HG03378 (cell line): Measurements from ENCODE around the gene TNIK.
"Not testable (repeated sequence)": the region's sequence is repeated elsewhere in the genome, so short reads cannot be mapped to it uniquely, and the experiment has no call there.

Experiments
- ATAC-seq: cut with Tn5 transposase; IDR thresholded peaks from one replicate; pipeline ENCODE4 v1.9.1; 2021; ENCODE audit warnings: mild to moderate bottlenecking, moderate library complexity; ENCODE audit not compliant: unreplicated experiment

TNIK gene

GRCh38 chr3:171320750-171321558 lies 139.3 kb downstream of the TNIK start:
- no peak for ATAC-seq

- no peak for ATAC-seq
Measured at GRCh38 chr3:171317171-171317570, 143.0 kb downstream of the TNIK start.

DNA sequence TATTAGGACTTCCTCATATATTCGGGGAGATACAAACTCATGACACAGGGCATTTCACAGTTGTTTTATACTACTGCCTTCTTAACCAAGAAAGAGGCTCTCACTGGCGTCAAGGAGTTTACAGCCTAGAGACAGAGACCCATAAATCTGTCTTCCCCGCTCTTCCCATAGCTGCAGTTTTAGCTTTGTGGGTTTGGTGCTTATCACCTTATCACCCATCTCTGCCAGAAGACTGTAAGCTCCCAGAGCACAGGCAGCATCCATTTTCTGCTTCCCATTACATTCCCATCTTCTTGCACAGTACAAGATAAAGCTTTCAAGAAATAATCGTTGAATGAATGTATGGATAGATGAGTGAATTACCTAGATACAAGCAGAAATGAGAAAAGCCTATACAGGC lies 144.3 kb downstream of the TNIK start:
- ATAC-seq = no peak

DNA sequence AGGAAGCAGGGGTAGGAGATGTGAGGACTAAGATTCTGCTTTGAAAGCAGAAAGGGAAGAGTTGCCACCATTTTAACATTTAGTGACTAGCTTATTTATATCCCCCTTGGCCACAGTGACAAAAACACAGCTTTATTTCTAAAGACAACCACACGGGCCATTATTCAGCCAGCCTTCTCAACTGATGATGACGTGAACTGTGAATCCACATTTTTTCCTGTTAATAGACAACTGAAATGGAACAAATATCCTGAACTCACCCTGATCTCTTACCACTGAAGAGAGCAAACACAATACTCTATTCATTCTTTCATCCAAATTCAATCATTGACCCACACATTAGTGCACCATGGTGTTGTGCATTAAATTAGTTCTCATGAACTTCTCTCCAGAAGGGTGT lies 145.1 kb downstream of the TNIK start:
- no peak for ATAC-seq

- ATAC-seq = no peak
Measured at GRCh38 chr3:171314341-171314740, 145.9 kb downstream of the TNIK start.

DNA sequence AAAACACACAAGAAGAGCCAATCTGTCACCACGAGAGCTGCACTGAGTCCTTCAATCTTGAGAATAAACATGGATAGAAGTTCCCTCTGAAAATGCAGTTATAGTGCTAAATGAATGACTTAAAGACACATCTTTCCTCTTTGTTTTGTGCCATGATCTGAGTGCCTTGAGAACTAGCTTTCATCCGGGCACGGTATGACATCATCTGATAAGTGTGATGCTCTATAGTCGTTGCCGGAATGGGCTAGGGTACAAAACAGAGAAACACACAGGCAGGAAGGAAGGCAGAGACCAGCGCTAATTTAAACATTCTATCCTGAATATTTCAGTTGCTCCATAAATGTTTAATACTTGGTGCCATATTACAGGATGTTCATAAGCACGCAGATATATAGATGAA lies 146.5 kb downstream of the TNIK start:
- no peak for ATAC-seq

DNA sequence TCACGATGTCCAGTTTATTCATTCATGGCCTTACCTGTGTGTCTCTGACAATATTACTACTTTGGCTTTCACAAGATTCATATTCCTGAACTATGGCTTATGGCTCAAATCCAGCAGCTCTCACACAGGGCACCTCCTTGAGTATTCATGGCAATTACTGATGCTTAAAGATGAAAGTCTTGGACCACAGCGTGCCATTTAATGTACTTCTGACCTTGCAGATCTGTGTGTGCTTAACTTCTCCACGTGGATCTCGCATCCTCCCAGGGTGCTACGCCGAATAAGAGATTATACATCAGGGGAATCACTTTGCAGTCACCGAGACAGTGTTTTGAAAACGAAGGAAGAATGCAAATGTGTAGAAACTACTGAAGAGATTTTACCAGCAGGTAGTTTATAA lies 147.5 kb downstream of the TNIK start:
- ATAC-seq = no peak

DNA sequence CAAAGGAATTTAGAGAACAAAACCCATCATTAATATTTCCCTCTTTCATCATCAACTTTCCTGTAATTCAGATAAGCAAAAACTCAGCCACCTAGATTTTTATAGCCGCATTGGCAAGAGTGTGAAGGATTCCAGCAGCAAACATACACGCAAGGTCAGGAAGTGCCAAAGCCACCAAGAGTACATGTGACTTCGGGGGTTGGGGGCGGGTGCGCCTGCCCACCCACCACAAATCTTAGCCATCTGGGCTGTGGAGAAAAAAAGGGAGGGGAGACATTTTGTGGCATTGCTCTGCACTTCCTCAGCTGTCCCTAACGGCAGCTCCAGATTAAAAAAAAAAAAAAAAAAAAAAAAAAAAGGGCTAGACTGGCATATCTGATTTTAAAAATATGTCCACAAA lies 148.4 kb downstream of the TNIK start:
- ATAC-seq = no peak

- peak; percentile 77 for ATAC-seq
Measured at GRCh38 chr3:171309906-171310359, 150.3 kb downstream of the TNIK start.

DNA sequence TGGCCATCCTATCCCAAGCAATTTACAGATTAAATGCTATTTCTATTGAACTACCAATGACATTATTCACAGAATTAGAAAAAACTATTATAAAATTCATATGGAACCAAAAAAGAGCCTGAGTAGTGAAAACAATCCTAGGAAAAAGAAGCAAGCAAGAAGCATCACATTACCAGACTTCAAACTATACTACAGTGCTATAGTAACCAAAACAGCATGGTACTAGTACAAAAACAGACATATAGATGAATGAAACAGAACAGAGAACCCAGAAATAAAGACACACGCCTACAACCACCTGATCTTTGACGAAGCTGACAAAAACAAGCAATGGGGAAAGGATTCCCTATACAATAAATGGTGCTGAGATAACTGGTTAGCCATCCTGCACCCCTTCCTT lies 152.2 kb downstream of the TNIK start:
- no peak for ATAC-seq

DNA sequence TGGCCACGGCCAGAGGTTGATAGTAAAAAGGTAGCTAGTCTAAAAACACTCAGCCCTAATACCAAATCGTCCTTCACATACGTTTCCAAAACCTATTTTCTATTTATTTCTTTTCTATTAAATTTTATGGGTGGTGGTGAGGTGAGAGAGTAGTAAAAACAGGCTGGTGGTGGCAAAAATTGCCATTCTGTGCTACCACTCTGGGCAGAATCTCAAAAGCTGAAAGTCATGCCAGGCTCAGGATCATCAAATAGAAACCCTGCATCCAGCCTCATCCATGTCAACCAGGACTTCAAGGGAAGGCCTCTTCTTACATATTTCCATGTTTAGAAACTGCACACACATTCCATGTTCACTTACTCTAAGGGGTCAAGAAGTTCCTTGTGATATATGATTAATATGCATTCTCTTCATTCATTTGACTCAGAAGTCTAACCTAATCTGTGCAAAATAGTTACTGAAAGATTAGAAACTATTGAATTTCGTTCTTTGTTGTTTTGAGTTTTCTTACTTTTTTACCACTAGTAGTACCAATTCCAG lies 153.1 kb downstream of the TNIK start:
- no peak for ATAC-seq

DNA sequence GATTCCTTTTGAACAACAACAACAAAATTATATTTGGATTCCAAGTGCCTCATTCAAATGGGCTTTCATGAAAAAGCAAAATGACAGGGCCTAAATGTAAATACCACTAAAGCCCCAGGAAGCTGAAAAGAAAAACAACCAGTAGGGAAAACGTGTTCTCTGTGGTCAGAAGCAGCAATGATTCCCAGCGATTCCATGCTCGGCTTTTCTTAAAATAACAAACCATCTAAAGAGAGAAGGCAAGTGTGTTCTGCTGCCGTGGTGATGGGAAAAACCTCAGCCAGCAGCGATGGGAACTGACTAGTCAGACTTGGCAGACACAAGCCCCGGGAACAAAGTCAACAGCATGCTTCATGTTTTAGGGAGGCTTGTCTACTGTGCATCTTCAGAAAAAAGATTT lies 153.6 kb downstream of the TNIK start:
- no peak for ATAC-seq

DNA sequence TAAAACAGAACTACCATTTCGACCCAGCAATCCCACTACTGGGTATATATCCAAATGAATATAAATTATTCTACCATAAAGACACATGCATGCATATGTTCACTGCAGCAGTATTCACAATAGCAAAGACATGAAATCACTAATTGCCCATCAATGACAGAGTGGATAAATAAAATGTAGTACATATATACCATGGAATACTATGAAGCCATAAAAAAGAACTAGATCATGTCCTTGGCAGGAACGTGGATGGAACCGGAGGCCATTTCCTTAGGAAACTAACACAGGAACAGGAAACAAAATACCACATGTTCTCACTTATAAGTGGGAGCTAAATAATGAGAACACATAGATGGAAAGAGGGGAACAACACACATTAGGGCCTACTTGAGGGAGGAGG lies 154.4 kb downstream of the TNIK start:
- ATAC-seq = not testable (repeated sequence)

DNA sequence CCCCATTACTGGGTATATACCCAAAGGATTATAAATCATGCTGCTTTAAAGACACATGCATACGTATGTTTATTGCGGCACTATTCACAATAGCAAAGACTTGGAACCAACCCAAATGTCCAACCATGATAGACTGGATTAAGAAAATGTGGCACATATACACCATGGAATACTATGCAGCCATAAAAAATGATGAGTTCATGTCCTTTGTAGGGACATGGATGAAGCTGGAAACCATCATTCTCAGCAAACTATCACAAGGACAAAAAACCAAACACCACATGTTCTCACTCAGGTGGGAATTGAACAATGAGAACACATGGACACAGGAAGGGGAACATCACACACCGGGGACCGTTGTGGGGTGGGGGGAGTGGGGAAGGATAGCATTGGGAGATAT lies 155.7 kb downstream of the TNIK start:
- not testable (repeated sequence) for ATAC-seq

- ATAC-seq = not testable (repeated sequence)
Measured at GRCh38 chr3:171304017-171304416, 156.2 kb downstream of the TNIK start.

DNA sequence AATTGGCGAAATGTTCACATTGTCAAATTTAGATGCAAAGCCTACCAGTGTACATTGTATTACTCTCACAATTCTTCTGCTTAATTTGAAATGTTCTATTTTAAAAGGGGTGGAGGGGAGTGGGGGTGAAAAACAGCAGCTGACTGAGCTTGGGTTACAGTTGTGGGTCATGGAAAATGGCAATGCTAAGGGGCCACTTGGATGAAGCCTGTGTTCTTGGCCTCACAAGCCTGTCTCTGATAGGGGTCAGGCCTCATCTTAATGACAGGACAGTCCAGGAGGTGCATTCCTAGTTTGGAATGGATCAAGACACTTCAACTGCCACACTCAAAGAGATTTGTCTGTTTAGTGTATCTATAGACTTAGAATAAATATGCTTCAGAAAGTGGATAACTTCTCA lies 158.2 kb downstream of the TNIK start:
- ATAC-seq = no peak

- ATAC-seq = no peak
Measured at GRCh38 chr3:171301002-171301401, 159.2 kb downstream of the TNIK start.

- no peak for ATAC-seq
Measured at GRCh38 chr3:171297951-171298350, 162.3 kb downstream of the TNIK start.

- no peak for ATAC-seq
Measured at GRCh38 chr3:171297207-171297606, 163.0 kb downstream of the TNIK start.

DNA sequence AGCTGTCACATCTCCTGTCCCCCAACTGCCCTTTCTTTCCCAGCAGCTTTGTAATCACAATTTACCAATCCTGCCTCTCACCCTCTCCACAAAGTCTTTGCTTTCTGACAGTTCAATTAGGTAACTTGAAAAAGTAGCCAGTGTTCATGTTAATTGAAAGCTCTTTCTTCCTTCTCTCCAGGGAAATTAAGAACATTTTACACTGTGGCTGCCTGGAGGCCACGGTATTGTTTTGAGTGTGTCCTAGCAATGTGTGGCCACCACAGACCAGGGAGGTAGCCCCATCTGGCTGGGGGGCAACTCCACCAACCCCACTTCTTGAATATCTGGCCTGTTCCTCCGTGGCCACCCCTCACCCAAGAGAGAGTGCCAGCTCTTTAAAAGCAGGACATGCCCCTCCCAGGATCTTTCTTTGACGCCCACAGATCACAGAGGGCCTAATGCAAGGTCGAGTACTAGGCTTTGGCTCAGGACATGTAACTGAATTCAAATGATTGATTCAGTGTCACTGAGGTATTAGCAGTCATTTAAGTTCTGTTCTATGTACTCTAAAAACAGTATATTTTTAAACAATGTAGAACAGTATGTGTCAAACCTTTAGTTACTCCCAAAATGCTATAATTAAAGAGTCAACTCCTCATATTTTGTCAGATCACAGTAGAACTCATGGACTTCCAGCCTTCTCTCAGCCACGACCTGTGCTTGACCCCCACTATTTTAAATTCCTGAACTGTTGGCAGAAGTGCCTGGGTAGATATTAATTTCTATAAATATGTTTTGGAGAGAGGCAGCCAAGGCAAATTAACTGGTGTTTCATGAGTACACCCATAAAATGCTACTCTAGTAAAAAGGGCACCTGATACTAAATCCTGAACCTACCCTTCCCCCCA lies 164.5 kb downstream of the TNIK start:
- no peak for ATAC-seq

DNA sequence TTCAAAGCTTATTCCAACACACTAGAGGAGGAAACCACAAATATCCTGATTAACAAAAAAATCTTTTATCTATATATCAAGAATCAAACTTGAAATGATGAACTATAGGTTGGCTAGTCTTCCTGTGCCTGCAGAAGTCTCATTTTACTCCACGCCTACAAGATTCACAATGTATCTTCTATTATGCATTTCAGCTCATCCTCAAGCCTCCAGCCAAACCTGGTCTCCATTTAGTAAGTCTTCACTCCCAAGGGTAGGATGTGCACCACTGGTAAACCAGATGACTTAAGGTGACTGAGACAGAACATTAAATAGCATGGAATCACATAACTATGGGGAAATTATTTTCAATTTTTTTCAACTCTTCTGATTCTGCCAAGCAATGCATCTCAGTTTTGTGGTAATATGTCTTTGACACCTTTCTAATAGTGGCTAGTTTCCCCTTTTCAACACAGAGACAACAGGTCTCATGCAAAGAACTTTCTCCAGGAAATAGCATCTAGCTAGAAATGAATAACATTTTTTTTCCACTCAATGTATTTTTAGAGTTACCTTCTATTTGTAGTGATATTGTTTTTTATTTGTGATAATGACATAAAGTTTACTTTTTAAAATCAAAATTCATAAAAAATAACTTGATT lies 166.9 kb downstream of the TNIK start:
- peak; percentile 80 for ATAC-seq
